Astrocyte of the hippocampus (primary cell): ENCODE data around the gene TMCC1.
"Not testable (repeated sequence)": the region's sequence is repeated elsewhere in the genome, so short reads cannot be mapped to it uniquely, and the experiment has no call there.

ENCODE experiments used
- DNase-seq: peaks from one replicate; pipeline ENCODE4 v3.0.0; 2011; ENCODE audit warnings: low read depth, low spot score

The TMCC1 gene

DNA sequence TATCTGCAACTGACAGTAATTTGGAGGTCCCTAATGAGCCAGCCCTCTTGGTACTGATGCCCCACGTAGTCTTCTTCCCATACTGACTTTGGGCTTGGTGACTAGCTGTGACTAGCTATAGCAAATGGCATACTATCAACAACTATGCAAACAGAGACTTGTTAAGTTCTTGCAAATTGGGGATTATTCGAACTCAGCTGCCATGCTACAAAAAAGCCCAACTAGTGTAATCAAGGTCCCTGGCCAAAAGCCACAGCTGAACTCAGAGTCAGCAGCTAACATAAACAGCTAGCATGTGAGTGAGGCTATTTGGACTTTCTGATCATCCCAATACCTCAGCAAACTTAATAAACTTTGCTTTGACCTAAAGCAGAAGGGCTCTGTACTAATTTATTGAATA lies 165.8 kb downstream of the TMCC1 start:
- peak; percentile 45 for DNase-seq

GRCh38 chr3:129723558-129724324 lies 169.8 kb downstream of the TMCC1 start:
- peak; percentile 76 for DNase-seq

DNA sequence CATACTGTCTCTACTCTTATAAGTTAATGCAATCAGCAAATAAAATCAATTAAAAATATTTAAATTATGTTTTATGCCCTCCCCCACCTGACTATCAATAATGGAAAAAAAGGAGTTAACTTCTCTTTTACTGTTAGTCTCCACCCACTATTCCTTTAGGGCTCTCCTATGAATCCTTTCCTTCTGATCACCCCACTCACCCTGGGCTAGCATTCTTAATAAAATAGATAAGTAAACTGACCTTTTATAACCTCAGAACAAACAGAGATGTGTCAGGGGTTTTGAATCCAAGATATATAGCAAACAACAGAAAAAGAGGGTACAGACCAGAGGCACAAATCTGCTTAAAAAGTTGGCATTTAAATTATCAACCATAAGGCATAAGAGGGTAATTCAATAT lies 171.0 kb downstream of the TMCC1 start:
- no peak for DNase-seq

- DNase-seq = no peak
These were observed 175.3 kb downstream of the TMCC1 start for GRCh38 chr3:129718201-129718600.

GRCh38 chr3:129715854-129716253 lies 177.7 kb downstream of the TMCC1 start:
- DNase-seq = no peak

DNA sequence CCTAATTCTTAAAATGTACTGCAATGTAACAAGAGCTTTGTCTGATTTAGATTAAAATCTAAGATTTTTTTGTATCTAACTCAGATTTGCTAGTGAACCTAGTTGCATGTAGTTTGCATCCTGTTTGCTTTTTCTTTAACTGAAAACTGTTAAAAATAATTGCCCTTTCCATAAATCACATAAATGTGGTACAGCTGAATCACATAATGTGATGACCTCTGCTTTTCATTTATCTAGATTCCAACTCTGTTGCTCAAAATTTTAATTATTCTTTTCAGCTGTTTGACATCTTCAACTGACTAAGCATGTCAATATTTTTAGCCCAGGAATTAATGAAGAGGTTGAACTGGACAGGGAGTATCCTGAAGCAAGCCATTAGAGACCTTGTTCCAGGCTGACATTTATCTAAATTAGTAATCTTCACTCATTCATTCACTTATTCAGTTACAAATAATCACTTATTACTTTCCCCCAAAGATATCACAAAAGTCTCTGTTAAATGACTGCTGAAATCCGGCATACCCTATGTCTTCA lies 185.1 kb downstream of the TMCC1 start:
- no peak for DNase-seq

GRCh38 chr3:129705274-129705673 lies 188.2 kb downstream of the TMCC1 start:
- DNase-seq = no peak

DNA sequence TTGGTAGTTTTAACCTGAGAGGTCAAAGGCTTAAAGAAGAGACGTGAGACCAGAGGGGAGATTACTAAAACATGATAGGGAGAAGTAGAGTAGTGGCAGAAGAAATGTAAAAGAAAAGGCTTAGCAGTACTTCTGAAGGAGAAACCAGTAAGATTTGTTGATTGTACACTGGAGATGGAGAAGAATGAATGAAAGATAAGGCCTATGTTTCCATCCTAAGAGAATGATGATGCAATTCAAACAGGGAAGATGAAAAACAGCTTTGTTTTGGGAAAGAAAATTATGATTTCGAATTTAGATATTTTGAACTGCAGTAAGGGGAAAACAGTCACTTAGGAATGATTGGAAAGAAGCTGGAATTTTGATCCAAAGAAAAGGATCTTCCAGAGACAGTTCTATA lies 189.6 kb downstream of the TMCC1 start:
- no peak for DNase-seq

DNA sequence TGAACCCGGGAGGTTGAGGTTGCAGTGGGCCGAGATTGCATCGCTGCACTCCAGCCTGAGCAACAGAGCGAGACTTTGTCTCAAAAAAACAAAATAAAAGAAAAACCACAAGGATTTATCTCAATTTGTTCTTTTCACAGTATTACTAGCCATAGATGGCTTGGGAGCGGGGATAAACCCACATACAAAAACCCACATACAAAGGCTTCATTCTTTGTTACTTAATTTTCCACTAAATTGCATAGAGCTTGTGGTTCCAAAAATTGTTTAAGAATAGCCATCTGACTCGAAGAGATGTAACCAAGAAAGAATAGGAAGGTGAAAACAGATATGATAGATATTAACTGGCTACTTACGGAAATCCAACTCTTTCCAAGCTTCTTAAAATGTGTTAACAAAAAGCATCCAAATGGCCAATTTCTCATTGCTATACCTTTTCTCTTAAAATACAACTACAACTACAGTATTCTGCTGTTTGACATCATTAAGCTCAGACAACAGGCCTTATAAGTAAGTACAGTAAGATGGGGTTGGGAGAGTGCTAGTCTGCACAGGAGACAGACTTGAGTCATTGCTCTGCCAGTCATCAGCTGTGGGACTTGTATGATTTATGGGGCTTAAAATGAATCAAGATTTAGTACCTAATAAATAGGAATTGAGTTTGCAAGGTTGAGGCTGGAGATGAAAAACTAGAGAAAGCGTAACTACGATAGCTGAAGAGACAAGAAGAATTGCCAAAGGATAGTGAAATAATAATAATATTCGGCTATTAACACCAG lies 190.4 kb downstream of the TMCC1 start:
- peak; percentile 31 for DNase-seq

DNA sequence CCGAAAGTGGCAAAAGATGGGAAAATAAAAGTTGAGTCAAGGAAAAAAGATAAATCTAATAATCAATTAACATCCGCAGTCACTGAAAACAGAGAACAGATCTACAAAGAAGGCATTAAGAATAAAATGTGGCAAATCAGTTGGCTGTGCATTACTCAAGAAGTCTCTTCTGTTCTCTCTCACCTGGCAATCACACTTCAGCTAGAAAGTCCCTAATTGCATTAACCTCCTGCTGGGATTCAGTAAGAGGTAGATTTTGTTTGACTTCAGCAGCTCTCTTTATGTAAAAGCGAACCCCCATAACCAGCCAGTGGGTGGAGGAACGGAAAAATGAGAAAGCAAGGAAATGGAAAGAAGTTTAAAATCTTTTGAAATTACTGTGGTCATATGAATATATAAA lies 192.3 kb downstream of the TMCC1 start:
- no peak for DNase-seq

DNA sequence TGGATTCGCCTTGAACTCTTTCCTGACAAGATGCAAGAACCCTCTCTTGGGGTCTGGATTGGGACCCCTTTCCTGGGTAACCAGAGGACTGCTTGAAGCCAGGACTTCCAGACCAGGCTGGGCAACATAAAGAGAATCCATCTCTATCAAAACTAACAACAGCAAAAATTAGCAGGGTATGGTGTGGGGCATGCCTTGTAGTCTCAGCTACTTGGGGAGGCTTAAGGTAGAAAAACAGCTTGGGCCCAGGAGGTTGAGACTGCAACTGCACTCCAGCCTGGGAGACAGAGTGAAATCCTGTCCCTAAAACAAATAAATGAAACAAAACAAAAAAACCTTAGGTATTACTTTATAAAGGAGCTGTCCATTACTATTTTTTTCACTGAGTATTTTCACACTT lies 193.9 kb downstream of the TMCC1 start:
- peak; percentile 16 for DNase-seq

GRCh38 chr3:129699199-129699598 lies 194.3 kb downstream of the TMCC1 start:
- DNase-seq = peak; percentile 61

GRCh38 chr3:129697229-129697969 lies 196.1 kb downstream of the TMCC1 start:
- no peak for DNase-seq

GRCh38 chr3:129696430-129696829 lies 197.1 kb downstream of the TMCC1 start:
- not testable (repeated sequence) for DNase-seq

DNA sequence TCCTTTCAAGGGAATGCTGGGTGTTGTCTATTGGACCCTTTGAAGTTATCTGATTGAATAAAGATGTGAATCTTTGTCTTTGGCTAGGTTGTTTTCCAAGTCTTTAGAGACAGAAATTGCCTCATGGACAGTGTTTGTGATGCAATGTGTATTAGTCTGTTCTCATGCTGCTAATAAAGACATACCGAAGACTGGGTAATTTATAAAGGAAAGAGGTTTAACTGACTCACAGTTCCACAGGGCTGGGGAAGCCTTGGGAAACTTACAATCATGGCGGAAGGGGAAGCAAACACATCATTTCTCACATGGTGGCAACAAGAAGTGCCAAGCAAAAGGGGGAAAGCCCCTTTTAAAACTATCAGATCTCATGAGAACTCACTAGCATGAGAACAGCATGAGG lies 198.3 kb downstream of the TMCC1 start:
- DNase-seq = no peak

DNA sequence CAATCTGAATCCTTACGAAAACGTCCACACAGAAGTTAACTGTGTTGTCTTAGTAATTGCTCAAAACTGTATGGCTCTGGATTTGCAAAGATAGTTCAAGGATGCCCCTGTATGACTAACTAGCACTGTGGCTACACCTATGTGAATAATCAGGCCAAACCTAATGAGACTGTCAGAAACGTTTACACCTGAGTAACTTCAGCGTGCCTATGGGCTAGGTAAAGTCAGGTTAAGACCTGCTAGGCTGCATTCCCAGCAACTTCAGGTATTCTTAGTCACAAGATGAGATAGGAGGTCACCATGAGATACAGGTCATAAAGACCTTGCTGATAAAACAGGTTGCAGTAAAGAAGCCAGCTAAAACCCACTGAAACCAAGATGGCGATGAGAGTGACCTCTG lies 199.3 kb downstream of the TMCC1 start:
- no peak for DNase-seq

DNA sequence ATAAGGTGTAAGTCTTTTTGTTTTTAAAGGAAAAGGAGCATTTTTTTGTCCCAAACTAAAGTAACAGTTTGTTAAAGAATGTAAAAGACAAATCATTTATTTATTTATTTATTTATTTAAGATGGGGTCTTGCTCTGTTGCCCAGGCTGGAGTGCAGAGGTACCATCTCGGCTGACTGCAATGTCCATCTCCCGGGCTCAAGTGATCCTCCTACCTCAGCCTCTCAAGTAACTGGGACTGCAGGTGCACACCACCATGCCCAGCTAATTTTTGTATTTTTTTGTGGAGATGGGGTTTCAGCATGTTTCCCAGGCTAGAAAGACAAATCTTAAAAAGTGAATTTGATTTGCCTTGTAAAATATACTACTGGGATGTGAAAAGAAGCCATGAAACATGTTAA lies 200.8 kb downstream of the TMCC1 start:
- no peak for DNase-seq

DNA sequence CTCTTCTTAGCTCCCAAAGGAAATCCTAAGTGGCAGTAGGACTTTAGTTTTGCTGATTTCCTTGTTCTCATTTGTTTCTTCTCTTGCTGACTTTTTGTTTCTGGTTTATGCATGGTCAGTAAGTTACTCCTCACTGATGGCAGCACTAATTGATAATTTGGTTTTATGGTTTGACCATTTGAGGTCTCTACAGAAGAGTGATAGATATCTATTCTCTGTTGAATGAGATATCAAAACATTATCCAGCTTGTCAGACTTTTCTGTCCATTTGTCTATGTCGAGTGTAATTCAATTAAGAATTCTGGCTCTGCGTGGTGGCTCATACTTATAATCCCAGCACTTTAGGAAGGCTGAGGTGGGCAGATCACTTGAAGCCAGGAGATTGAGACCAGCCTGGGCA lies 202.5 kb downstream of the TMCC1 start:
- no peak for DNase-seq

DNA sequence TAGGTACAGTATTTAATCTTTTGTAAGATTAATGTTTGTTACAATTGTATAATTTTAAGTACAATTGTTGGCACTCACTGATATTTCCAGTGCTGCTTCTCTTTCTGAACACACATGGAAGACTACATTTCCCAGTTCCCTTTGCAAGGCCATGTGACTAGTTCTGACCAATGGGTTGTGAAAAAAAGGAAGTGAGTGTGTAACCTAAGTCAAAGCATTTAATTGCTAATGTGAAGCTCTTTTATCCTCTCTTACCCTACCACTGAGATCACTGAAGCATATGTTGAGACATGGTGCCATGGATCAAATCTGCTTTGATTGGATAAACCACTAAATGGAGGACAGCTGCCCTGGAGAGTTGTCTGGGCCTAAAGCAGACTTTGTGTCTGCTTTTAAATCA lies 203.1 kb downstream of the TMCC1 start:
- DNase-seq = peak; percentile 62

- no peak for DNase-seq
These were observed 204.5 kb downstream of the TMCC1 start for GRCh38 chr3:129689036-129689435.

DNA sequence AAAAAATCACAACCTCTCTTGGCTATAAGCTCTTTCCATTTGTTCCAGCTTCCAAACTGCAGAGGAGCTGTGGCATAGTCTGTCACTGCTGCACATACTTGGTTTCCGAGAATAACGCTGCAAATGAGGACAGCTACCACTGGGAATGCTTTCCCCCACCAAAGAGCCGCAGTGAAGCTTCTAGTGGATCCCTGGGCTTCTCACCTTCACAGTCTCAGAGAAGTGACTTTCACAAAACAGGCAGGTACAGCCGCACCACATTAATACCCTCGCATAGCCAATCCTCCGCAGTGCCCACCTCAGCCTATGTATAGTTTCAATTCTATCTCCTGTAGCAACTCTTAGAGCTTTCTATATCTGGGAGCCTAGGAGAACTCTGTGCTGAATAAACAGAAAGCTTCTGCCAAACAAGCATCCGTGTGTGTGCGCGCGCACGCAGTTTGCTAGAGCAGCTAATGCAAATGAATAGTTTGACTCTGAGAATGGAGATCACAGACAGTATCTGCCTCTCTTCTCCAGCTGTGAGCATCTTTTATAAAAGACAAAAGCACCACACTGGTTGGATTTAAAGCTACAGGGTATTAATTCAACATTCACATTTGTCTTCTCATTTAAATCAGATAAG lies 205.1 kb downstream of the TMCC1 start:
- peak; percentile 82 for DNase-seq
